Stimulated activated CD8-positive, alpha-beta memory T cell treated with anti-CD3 and anti-CD28 coated beads, Interleukin-12 subunit alpha, Interleukin-12 subunit beta, amount 100 ng/mL, for 24 hours (primary cell): Measurements from ENCODE around the gene C1QTNF9B.
"Not testable (repeated sequence)": the region's sequence is repeated elsewhere in the genome, so short reads cannot be mapped to it uniquely, and the experiment has no call there.

Experiments used
- DNase-seq: peaks from one replicate; pipeline ENCODE4 v3.0.0-alpha.2; 2020; ENCODE audit errors: extremely low read depth

The C1QTNF9B gene

DNA sequence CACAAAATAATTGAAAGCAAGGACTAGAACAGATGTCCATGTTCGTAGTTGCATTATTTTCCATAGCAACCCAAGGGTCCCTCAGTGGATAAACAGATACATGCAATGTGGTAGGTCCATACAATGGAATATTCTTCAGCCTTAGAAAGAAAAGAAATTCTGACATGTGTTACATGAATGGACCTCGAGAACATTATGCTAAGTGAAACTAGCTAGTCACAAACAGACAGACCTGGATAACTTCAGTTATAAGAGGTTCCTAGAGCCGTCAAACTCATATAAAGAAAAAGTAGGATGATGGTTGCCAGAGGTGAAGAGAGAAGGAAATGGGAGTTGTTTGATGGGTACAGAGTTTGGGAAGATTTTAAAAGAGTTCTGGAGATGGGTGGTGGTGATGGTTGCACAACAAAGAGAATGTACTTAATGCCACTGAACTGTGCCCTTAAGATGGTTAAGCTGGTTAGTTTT, at the start of gene C1QTNF9B:
Gene C1QTNF9B (minus strand): TSS at position 51 of the 468 bp plus-strand sequence.
- DNase-seq, result not testable (repeated sequence)

DNA sequence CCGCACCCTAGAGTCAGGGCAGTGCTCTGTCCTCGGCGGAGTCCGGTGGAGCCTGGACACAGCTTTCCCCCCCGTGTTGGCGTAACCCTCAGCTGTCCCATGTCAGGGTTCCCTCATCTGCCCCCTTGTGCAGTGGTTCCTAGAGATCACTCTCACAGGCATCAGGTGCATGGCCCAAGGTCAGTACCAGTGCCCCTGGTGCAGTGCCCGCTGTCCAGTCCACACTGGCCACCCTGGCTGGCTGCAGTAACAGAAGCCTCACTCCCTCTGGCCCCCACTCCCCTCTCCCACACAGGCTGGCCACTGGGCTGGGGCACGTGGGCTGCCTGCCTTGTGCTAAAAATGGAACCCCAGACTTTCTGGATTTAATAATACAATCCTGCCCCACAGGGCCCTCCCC, 49.6 kb upstream of the C1QTNF9B start:
- DNase-seq, result no peak

GRCh38 chr13:23946067-23946466, 48.8 kb upstream of the C1QTNF9B start:
- no peak for DNase-seq

- DNase-seq, result no peak
Observed at GRCh38 chr13:23945612-23946011, 48.3 kb upstream of the C1QTNF9B start.

GRCh38 chr13:23941211-23941610, 43.9 kb upstream of the C1QTNF9B start:
- no peak for DNase-seq

- not testable (repeated sequence) for DNase-seq
Observed at GRCh38 chr13:23939666-23940065, 42.4 kb upstream of the C1QTNF9B start.

- no peak for DNase-seq
Observed at GRCh38 chr13:23934520-23934919, 37.2 kb upstream of the C1QTNF9B start.

GRCh38 chr13:23928985-23929384, 31.7 kb upstream of the C1QTNF9B start:
- DNase-seq, result no peak

GRCh38 chr13:23923031-23923430, 25.7 kb upstream of the C1QTNF9B start:
- DNase-seq, result no peak

GRCh38 chr13:23922005-23922932, 25.0 kb upstream of the C1QTNF9B start:
- DNase-seq, result no peak

DNA sequence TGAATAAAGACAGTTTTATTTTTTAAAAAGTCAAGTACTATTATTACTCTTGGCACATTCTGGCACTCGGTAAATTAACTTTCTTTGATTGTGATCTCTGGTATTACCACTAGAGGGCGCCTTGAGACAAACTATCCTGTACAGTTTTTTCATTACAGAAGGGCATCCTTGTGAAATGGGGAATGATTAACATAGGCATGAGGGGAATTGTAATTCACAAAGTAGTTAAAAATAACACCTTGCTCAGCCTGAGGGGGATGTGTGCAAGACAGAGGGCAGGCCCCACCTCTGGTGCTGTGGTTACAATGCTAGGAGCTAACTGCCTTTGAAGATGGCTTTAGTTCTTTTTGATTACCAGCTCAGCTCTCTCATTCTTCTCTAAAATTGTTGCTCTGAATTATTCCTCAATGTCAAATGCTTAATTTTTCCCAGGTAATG, 24.2 kb upstream of the C1QTNF9B start:
- no peak for DNase-seq

DNA sequence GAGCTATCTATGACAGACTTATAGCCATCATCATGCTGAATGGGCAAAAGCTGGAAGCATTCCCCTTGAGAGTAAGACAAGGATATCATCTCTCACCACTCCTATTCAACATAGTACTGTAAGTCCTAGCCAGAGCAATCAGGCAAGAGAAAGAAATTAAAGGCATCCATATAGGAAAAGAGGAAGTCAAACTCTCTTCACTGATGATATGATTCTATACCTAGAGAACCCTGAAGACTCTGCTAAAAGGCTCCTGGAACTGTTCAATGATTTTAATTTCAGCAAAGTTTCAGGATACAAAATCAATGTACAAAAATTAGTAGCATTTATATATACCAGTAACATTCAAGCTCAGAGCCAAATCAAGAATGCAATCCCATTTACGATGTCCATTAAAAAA, 21.7 kb upstream of the C1QTNF9B start:
- no peak for DNase-seq

DNA sequence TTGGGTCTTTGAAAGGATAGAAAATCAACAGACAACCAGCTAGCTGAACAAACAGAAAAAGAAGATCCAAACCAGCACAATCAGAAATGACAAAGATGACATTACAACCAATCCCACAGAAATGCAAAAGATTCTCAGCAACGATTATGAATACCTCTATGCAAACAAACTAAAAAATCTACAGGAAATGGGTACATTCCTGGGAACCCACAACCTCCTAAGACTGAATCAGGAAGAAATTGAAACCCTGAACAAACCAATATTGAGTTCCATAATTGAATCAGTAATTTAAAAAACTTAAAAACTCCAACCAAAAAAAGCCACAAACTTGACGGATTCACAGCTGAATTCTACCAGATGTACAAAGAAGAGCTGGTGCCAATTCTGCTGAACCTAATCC, 20.9 kb upstream of the C1QTNF9B start:
- no peak for DNase-seq

GRCh38 chr13:23915308-23915707, 18.0 kb upstream of the C1QTNF9B start:
- no peak for DNase-seq

DNA sequence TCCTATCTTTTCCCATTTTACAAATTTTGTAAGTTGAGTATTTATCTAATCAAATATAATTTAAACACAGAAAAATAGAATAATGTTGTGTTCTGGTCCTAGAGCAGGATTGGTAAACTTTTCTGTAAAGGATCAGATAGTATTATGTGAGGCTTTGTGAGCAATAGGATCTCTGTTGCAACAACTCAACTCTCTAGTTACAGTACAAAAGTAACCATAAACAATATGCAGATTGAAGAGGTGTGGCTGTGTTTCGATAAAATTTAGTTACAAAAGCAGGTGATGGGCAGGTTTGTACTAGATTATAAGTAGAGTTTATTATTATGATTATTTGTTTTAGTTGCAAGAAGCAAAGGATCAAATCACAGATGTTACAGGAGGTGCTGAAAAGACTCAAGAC, 15.2 kb upstream of the C1QTNF9B start:
- no peak for DNase-seq

DNA sequence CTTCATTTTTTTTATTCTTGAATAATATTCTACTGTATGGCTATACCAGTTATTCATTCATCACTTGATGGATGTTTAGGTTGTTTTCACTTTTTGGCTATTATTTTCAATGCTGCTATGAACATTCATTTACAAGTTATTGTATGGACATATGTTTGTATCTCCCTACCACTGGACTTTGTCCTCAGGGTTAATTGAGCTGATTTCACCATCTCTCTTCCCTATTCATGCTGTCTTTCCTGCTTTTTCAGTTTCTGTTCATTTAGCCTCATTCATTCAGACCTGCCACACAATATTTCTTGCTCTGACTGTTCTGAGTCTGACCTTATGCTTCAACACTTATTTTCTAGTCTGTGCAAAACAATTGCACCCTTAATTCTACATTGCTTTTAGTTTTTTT, 12.3 kb upstream of the C1QTNF9B start:
- DNase-seq, result no peak

DNA sequence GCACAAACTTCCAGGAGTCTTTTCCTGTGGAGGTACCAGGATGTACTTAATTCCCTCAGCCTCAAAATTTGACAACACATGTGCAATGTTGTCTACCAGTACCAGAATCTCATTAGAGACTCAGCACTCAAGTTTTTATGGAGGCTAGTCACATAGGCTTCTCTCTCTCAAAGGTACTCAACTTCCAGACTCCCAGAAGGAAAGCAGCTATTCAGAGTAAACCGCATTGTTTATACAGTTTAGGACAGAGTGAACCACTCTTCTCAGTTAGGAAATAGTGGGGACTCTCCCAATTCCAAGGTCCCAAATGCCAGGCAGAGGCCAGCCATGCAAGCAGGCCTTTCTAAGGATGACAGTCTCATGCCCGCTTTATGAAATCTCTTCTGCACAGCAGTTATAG, 8.5 kb upstream of the C1QTNF9B start:
- no peak for DNase-seq

DNA sequence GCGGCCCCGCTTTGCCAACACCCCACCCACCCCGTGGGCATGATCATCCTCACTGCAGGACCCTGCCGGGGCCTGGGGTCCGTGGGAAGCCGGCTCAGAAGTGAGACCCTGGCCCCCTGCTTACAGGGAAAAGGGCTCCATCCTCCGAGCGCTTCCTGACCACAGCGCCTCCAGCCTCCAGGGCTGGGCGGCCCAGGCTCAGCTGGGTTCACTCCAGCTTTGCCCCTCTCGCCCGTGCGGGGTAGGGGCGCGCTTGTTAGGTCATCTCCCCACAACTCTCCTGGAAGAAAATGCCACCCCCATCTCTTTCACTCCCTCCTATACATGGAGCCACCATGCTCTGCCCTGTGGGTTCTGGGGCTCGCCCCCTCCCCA, 6.6 kb upstream of the C1QTNF9B start:
- DNase-seq, result no peak

DNA sequence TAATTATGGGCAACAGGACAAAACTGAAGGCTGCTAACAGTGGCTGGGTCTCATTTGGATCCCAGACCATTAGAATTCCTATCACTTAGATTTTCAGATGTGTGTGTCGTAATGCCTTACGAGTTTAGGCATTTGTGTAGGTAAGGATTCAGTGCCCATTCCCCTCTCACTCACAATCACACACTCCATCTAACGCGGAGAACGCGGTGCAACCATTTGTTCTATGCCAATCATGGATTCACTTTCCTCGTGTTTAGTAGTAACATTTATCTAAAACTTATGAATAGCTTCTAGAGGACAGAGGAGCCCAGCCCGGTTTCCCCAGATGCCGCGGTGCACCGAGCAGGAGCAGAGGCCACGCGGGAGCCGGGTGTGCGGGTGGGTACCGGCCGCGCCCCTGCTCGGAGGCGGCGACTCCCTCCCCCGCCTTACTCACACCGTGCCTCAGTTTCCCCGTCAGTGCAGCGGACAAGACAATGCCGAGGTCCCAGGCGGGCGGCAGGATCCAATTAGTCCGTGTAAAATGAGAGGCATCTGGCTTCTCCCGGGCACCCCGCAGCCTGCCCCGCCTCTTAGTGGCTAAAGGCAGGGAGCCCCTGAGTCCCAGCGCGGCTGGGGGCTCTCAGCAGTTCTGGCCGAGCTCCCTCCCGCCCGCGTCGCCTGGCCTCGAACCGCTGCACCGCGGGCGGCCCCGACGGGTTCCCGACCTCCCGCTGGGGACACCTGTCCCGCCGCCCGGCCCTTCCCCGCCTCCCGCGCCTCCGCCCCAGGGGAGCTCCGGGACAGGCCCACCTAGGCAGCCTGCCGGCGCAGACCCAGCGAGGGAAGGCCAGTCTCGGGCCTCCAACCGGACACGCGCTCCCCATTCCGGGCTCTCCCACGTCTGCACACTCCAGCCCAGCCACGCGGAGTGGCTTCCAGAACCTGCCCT, 5.9 kb upstream of the C1QTNF9B start:
- no peak for DNase-seq

DNA sequence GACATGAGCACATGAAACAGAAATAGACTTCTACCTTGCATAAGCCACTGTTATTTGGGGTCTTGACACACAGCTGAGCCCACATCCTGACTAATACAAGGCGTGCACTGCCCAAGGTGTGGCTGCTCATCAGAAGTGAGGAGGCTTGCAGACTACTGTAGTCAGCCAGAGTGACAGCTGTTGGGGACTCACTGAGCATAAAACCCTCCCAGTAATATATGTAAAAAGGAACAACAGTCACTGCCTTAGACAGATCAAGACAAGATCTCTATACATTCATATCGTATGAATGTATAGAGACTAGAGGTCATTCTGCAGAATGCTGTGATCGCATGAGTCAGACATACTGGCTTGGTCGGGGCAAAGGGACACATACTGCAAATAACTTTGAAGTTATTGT, 4.1 kb upstream of the C1QTNF9B start:
- no peak for DNase-seq

- DNase-seq, result no peak
Observed at GRCh38 chr13:23899555-23899954, 2.3 kb upstream of the C1QTNF9B start.

GRCh38 chr13:23898101-23898500, 799 bp upstream of the C1QTNF9B start:
- no peak for DNase-seq
